ENCODE measurements around the gene PLSCR4.

The PLSCR4 gene

DNA sequence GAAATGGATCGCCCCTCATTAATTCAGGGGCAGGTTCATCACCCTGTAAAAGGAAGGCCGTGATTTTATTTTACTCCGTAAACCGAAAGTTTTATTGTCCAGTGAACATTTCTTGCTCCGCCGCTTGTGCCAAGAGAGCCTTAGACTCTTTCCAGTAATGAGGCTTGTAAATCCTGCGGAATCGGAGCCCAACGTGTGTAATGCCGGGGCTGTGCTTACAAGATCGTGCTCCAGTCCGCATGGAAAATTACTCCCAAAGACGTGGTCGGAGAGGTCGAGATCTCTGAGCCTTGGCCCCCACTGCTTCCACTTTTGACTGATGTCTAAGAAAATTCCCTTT lies 89.3 kb downstream of the PLSCR4 start:
- DNase-seq (ENCODE audit: low read depth in 2 of 2, low spot score in 1 of 2), result no peak

DNA sequence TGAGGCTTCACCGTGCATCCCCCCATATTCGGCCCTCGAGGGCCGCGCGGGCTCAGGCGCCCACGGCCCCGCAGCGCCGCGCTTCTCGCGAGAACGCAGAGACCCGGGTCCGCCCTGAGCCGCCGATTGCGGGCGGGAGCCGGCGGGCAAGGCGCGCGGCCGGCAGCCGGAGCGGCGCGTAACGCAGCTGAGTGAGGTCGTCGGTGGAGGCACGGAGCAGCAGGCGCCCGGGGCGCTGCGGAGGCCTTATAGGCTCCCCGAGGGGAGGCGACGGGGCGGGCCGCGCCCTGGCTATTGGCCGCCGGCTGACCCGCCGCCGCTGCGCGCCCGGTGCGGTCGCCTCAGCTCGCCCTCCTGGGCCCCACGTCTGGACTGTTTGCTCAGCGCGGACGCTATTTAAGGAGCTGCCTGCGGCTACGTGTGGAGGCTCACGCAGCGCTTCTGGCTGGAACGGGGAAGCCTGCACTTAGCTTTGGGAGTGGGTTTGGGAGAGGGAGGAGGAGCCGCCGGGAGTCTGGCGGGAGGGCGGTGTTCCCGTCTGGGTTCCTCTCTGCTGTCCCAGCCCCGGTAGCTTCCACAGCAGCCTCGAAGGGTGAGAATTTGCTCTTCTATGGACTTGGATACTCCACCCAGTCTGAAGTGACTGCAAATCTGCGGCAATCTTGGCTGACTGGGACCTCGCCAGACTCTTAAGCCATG lies 89.8 kb downstream of the PLSCR4 start, which contains the start of gene PLOD2:
Gene PLOD2, minus strand, starts transcription at position 221 of the 699 bp plus-strand sequence. Its CDS starts 195 bp downstream, at position 26.
- DNase-seq (ENCODE audit: low read depth in 2 of 2, low spot score in 1 of 2), result no peak

DNA sequence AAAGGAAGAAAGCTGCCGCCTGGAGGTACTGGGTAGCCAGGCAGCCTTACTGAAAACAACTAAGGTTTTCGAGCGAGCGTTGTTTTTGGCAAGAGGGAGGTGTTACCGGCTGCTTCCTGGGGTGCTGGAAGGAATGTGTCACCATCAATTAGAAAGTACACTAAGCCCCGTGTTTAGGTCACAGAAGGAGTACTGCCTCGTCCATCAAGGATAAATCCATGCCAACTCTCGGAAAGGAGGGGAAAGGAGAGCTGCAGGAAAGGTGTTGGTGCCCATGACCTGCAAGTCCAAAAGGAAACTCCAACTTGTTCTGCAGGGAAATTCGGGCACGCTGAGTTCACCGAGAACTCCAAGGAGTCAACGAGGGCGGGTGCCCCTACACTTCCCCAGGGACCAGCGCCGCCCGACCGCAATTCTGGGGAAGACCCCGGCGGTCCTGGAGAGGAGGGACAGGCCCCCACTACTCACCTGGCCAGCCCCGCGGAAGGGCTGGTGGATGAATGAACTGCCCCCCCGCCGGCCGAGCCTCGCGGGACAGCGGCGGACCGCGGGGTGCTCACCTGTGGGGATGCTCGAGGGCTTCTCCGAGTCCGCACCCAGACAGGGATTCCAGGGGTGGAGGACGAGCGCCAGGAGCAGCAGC lies 90.5 kb downstream of the PLSCR4 start:
- no peak for DNase-seq (ENCODE audit: low read depth in 2 of 2, low spot score in 1 of 2)

DNA sequence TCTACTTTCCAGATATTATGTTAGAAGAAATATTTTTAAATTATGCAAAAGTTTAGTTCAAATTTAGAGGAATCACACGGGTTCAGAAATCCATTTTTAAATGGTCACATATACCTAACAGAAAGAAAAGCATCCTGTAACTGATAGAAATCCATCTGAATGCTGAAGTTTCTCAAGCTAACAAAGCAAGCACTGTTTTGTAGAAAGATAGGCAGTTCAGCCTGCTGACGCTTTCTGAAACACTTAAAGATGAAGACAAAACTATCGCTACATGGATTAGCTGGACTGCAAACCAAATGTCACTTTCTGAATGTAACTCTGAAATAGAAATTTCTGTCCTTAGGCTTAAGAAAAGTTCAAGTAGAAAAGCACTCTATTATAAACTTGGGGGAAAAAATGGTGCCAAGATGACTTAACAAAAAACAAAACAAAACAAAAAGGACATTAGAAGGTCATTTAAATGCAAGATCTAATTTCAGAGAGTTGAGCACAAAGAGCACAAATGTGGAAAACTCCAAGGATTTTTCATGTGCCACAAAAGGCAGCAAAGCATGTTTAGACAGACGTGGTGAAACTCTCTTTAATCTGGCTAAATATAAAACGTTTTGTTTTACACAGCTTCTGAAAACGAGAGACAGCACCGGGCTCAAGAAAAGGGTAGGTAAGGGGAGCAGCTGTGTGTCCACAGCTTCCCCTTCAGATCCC lies 91.1 kb downstream of the PLSCR4 start:
- DNase-seq (ENCODE audit: low read depth in 2 of 2, low spot score in 1 of 2), result no peak

DNA sequence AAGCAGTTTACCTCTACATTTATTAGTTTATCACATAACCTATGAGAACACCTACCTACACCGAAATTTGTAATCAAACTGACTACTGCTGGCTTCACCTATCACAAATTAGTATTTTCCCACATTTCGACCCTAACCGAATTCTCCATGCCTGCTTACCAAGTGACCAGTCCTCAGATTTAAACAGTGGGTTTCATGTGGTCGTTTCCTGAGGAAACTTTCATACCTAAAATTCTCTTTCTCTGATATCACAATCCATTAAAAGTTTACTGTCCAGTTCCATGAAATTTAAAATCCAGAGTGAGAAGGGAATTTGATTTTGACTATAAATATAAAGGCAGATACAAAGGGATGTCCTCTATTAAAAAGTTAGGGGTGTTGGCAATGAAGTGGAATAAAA lies 91.9 kb downstream of the PLSCR4 start:
- no peak for DNase-seq (ENCODE audit: low read depth in 2 of 2, low spot score in 1 of 2)

DNA sequence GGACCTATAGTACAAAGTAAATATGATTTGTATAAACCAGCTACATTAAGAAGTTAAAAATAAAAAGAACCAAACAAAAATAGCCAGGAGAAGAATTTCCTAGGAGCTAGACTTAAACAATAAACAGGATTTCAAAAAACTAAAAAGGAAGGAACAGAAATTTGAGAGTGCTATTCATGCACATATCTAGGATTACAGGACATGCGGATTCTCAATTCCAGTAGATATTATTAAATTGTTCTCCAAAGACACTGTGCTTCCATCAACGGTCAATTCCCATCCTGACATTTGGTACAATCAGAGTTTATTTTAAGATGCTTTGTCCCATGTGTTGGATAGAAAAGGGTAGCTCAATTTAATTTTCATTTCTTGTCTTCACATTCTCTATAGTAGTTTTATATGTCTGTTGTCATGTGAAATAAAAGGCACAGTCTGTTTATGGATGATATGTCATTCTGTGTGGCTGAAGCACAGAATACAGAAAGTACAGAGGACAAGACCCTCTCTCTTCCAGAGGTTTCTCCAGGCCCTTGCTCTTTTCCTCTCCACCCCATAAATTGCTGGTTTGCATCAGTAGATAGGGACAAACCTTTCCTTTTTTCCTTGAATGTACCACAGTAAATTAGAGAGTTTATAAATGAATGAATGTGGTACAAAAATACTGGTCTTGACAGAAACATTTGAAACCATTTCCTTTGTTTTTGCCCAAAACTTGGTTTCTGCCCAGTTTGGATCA lies 93.4 kb downstream of the PLSCR4 start:
- DNase-seq (ENCODE audit: low read depth in 2 of 2, low spot score in 1 of 2), result no peak

DNA sequence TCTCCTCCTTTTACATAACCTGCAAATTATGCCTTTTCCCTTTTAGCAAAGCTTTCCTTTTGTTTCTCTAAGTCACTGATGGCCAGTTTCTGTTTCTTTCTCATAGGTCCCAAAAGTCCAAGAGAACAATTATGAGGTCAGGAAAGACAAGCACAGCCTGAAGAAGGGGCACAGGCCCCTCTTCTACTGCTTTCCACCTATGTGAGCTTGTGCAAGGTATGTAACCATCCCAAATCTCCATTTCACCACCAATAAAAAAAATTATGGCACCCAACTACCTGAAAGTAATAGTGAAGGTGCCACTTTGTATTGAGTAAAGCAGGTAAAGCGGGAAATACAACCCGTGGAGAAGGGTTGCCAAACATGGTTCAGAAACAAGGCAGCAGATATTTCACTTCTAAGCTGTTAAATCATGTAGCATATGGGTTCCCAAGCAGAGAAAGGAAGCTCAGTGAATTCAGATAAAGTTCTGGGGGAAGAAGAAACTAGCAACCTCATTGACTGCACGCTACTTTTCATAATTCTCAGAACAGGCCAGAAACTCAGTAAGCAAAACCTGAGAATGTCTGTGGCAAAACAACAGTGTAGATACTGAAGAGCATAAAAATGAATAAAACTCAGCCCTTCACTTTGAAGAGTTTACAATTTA lies 94.1 kb downstream of the PLSCR4 start:
- DNase-seq (ENCODE audit: low read depth in 2 of 2, low spot score in 1 of 2), result no peak

DNA sequence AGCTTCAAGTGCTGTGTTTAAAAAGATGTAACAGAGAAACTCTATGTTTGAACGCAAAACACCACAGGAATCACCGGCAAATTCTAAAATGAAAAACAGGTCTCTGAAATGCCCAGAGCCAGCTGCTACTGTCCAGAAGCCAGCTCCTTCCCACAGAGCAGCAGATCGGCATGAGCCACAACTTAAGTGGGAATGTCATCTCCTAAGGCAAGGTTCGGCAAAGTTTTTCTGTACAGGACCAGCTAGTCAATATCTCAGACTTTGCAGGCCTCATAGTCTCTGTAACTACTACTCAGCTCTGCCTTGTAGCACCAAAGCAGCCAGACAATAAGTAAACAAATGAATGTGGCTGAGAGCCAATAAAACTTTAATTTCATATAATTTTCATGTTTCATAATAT lies 94.8 kb downstream of the PLSCR4 start:
- DNase-seq (ENCODE audit: low read depth in 2 of 2, low spot score in 1 of 2), result no peak

DNA sequence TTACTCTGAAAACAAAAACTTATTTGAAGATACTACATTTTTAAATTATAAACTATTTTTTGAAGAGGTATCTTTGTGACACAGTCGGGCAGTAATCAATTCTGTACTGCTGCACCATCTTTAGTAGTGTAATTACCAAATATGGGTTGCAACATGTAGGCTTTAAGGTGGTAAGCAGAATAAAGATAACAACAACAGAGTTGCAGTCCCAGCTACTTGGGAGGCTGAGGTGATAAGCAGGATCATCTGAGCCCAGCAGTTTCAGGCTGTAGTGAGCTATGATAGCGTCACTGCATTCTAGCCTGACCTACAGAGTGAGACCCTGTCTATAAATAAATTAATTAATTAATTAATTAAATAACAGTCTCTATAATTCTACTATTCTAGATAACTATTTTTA lies 95.9 kb downstream of the PLSCR4 start:
- no peak for DNase-seq (ENCODE audit: low read depth in 2 of 2, low spot score in 1 of 2)

DNA sequence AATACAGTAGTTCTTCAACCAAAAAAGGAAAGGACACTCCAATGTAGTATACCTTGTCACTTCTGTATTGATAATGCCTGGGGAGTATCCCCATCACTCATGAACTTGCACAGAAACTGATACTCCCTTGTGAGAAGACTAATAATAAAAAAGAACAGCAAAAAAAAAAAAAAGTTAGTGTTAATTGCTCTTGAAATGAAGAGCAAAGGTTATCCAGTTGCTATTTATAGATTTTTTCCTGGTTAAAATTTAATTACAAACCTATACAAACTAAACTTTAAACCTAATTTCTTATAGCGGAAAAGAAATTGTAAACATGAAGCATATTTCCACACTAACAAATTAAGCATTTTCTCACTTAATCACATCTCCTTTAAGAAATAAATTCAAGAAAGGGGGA lies 96.6 kb downstream of the PLSCR4 start:
- no peak for DNase-seq (ENCODE audit: low read depth in 2 of 2, low spot score in 1 of 2)

DNA sequence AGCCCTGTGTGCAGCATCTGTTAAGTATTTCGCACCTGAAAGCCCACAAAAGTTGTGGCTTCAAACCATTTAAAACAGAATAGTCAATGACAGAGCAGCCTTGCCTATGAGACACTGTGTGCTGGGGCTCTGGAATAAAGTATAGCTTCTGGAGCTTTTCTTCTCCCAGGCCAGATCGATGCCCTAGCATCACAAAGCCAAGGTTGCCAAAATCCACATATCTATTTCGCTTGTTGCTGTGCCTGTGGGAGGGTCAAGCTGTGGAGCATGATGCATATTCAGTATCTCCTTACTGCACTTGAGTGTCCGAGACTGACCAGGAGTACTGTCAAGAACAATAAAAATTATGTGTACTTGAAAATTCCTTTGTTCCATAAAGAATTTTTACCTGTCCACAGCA lies 97.5 kb downstream of the PLSCR4 start:
- DNase-seq (ENCODE audit: low read depth in 2 of 2, low spot score in 1 of 2), result no peak

DNA sequence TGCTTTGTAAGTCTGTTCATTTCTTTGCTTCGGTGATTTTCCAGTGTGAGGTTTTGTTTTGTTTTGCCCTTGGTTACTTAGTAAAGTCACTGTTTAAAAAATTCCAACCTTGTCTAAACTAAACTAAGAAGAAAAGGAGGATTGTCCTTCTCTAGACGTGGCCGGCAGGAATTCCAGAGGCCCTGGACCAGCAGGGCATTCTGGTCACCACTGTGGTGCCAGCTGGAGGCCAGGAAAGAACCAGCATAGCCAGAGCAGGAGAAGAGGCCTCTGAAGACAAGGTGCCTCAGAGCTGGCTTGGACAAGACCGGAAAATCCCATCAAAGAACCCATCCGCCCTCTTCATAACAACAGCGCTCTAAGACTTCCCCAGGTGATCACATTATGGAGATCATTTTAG lies 98.1 kb downstream of the PLSCR4 start:
- no peak for DNase-seq (ENCODE audit: low read depth in 2 of 2, low spot score in 1 of 2)

DNA sequence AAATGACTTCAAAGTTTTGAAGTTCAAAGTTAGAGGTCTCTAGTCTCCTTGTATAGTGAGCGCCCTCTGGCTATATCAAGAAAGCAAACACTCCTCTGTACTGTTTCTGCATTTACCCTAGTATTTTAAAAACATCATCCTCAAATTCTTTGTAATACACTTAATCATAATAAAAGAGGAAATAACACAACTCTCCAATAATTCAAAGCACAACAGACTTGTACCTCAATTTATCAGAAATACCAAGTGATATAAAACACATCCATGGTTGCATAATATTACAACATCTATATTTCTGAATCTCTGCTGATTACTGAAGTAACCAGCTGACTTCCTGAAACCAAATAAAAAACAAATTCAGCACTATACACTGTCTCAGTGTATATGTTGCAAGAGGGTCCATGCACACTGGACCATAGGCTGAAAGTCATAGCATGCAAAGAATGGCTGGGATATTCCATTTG lies 102.4 kb downstream of the PLSCR4 start:
- no peak for DNase-seq (ENCODE audit: low read depth in 2 of 2, low spot score in 1 of 2)

DNA sequence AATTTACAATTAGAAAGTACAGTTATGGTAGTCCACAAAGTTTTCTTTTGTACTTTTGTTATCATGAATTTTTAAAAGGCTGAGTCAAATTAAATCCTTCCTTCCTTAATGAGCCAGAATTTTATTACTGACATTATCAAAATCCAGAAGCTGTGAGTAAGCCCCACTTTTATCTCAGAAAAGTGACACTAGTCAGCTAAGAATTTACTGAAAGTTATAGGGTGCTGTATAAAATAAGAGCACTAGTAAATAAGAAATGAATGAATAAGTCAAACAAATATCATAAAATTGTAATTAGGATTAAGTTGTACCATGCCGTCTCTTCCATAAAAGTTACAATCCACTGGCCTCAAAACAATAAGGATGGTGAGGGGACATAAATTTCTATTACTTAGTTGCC lies 105.3 kb downstream of the PLSCR4 start:
- no peak for DNase-seq (ENCODE audit: low read depth in 2 of 2, low spot score in 1 of 2)

DNA sequence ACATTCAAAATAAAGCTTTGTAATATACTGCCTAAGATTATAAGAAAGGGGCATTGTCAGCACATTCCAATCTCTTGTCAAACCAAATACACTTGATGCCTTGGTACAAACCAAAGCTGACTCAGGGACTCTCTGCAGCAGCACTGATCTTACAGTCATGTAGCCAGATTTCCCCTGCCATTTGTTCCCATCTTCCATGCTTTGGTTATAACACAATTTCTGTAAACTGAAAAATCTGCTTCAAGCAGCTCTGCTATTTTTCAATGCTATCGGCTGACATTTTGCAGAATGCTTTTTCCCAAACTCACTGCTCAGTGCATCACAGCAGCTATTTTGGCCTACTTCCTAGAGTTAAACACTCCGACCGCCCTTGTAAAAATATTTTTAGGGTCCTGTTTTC lies 108.1 kb downstream of the PLSCR4 start:
- no peak for DNase-seq (ENCODE audit: low read depth in 2 of 2, low spot score in 1 of 2)
